ENCODE results near the gene SPEM3. TPM values are rescaled to one million over a fixed set of nuclear protein-coding genes. Genes with fewer than 3 reads are reported as not detected.

The SPEM3 gene
- total and polyA plus RNA-seq, 2 of the 4 experiments (the other 2 are of a cell fraction), result not detected

GRCh38 chr17:7429722-7430121 is 1.1 kb downstream of the SPEM3 start:
- ATAC-seq (ENCODE audit: low read depth) (no peak), DNase-seq (no peak)
- Histone ChIP-seq H3K56ac (ENCODE audit: extremely low read depth, insufficient read depth, low read length) (no peak overlapping the region), H2BK5ac (ENCODE audit: low read depth, low read length, poor library complexity, severe bottlenecking) (no peak overlapping the region), H3K9me1 (ENCODE audit: insufficient read depth, low read length) (no peaks in the 10 kb centered on the region), H2BK15ac (ENCODE audit: low read depth, low read length) (no peak overlapping the region), H3K9me3 (ENCODE audit: control insufficient read depth, insufficient read depth, low read length) (no peaks in the 10 kb centered on the region), H3K4ac (ENCODE audit: low read depth, low read length) (no peak overlapping the region), H3K18ac (ENCODE audit: low read depth, low read length) (no peak overlapping the region), H3K36me3 (ENCODE audit: control insufficient read depth, insufficient read depth, low read length) (no peaks in the 10 kb centered on the region), H3K4me2 (ENCODE audit: low read depth, low read length) (no peak overlapping the region), H2AK5ac (ENCODE audit: low read depth, low read length) (no peak overlapping the region), H3K9ac (ENCODE audit: low read depth, low read length) (no peak overlapping the region), H2BK120ac (ENCODE audit: low read depth, low read length) (no peak overlapping the region), H3K23ac (ENCODE audit: low read depth, low read length) (no peak overlapping the region), H4K5ac (ENCODE audit: low read depth, low read length) (no peak overlapping the region), H3K14ac (replicated peaks; ENCODE audit: low read depth, low read length) (no peak overlapping the region), H3K79me1 (ENCODE audit: low read depth in 1 of 2, low read length in 2 of 2) (no peaks in the 10 kb centered on the region), H2AFZ (replicated peaks; ENCODE audit: low read length, poor library complexity) (no peak overlapping the region), H4K20me1 (ENCODE audit: insufficient read depth, low read length) (no peaks in the 10 kb centered on the region), H2AK9ac (replicated peaks; ENCODE audit: low read depth, low read length, poor library complexity) (no peak overlapping the region), H4K91ac (ENCODE audit: insufficient read depth, low read depth, low read length) (no peak overlapping the region), H2BK20ac (ENCODE audit: low read depth, low read length) (no peak overlapping the region), H4K8ac (ENCODE audit: low read depth in 2 of 2, low read length in 2 of 2) (no peak overlapping the region), H3K4me1 (ENCODE audit: control insufficient read depth, insufficient read depth, low read length) (no peaks in the 10 kb centered on the region), H3K27me3 (ENCODE audit: control insufficient read depth, insufficient read depth, low read length) (peaks cover 2% of the 10 kb centered on the region; the same call in 1 of the 2 replicates), H3K27ac (ENCODE audit: insufficient read depth, low read length) (no peak overlapping the region), H3K4me3 (ENCODE audit: insufficient read depth, low read depth, low read length) (no peak overlapping the region)
- intact Hi-C loops (cut with micrococcal nuclease) (no loop called here), dilution Hi-C loops (cut with HindIII; ENCODE audit: low sequenced_read_pairs, unreplicated experiment) (no loop called here), in situ Hi-C loops (cut with MboI; ENCODE audit: low sequenced_read_pairs) (no loop called here)
- 89% methylated on average over 3 of the region's 10 CpGs; no CpG with 5 or more reads in 1 of the 2 experiments for WGBS, 2 experiments (ENCODE audit: extremely low coverage in 2 of 2, insufficient read length in 1 of 2)
- TF ChIP-seq BHLHE40 (IDR thresholded peaks at IDR 0.05; ENCODE audit: low read depth, low read length), result no peak
- TF ChIP-seq CEBPB (IDR thresholded peaks at IDR 0.05; ENCODE audit: low read depth, low read length), result no peak
- no peak for TF ChIP-seq RFX5 (IDR thresholded peaks at IDR 0.05; ENCODE audit: low read depth, low read length)
- TF ChIP-seq USF2 (IDR thresholded peaks at IDR 0.05; ENCODE audit: low read depth, low read length), result no peak
- TF ChIP-seq MAFK (IDR thresholded peaks at IDR 0.05; ENCODE audit: low read depth, low read length), result no peak
- TF ChIP-seq MXI1 (IDR thresholded peaks at IDR 0.05; ENCODE audit: borderline replicate concordance, low read depth, low read length), result no peak
- no peak for TF ChIP-seq RCOR1 (IDR thresholded peaks at IDR 0.05; ENCODE audit: insufficient replicate concordance, low read length)
- TF ChIP-seq RAD21 (IDR thresholded peaks at IDR 0.05; ENCODE audit: low read length), result no peak
- no peak for TF ChIP-seq ELK1 (IDR thresholded peaks at IDR 0.05; ENCODE audit: borderline replicate concordance, low read depth, low read length)
- TF ChIP-seq NFE2L2 (IDR thresholded peaks at IDR 0.05; ENCODE audit: low read depth, low read length), result no peak
- TF ChIP-seq CHD1 (IDR thresholded peaks at IDR 0.05; ENCODE audit: low read depth, low read length), result no peak
- no peak for TF ChIP-seq FOS (IDR thresholded peaks at IDR 0.05; ENCODE audit: low read depth, low read length)
- no peak for TF ChIP-seq POLR2A (IDR thresholded peaks at IDR 0.05; ENCODE audit: low read depth, low read length)
- no peak for TF ChIP-seq MAZ (IDR thresholded peaks at IDR 0.05; ENCODE audit: borderline replicate concordance, low read depth, low read length)
- no peak for TF ChIP-seq SMC3 (IDR thresholded peaks at IDR 0.05; ENCODE audit: low read depth, low read length)
- TF ChIP-seq CTCF (conservative IDR thresholded peaks at IDR 0.05; ENCODE audit: low read depth, low read length), result no peak
- ChIA-PET CTCF (no interaction called here), POLR2A (ENCODE audit: unreplicated experiment) (no interaction called here)
- no TSS peak for BruUV-seq (replicated peaks)
